Activated gamma-delta T cell treated with anti-CD3 and anti-CD28 coated beads, Interleukin-2, amount 50 U/mL, for 16 hours (primary cell): Measurements from ENCODE around the gene ERV3-1.
"Not testable (repeated sequence)": the region's sequence is repeated elsewhere in the genome, so short reads cannot be mapped to it uniquely, and the experiment has no call there.

Experiments used
- DNase-seq: peaks from one replicate; pipeline ENCODE4 v3.0.0-alpha.2; 2020; ENCODE audit warnings: low read depth

The ERV3-1 gene

DNA sequence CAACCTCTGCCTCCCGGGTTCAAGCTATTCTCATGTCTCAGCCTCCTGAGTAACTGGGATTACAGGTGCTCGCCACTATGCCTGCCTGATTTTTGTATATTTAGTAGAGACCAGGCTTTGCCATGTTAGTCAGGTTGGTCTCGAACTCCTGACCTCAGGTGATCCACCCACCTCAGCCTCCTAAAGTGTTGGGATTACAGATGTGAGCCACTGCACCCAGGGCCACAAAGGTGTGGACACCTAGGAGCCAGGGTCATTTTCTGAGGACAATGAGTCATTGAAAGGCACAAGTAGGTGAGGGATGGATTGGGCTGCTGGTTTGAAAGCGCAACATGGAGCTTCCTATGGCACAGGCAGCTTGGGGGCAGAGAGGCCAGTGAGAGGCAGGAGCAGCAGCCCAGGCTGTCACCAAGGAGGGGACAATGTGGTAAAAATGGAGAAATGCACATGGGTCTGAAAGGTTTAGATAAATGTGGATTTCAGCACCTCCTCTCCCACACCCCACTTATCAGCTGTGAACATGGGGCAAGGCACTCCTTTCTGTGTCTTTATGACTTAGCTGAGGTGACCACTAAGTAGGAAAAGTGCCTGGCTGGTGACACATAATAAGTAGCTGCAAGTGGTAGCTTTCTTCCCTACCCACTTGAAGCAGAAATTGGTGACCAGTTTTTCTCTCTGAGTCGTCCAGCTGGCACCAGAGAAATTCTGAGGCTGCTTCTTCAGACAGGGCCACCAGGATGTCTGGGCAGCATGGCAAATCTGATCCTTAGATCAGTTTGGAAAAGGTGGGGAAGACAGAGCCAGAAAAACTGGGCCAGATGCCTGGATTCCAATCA, 61.6 kb downstream of the ERV3-1 start:
- DNase-seq, result not testable (repeated sequence)
